Measurements from ENCODE around the gene CHD6.
"Not testable (repeated sequence)": the region's sequence is repeated elsewhere in the genome, so short reads cannot be mapped to it uniquely, and the experiment has no call there.

The CHD6 gene

DNA sequence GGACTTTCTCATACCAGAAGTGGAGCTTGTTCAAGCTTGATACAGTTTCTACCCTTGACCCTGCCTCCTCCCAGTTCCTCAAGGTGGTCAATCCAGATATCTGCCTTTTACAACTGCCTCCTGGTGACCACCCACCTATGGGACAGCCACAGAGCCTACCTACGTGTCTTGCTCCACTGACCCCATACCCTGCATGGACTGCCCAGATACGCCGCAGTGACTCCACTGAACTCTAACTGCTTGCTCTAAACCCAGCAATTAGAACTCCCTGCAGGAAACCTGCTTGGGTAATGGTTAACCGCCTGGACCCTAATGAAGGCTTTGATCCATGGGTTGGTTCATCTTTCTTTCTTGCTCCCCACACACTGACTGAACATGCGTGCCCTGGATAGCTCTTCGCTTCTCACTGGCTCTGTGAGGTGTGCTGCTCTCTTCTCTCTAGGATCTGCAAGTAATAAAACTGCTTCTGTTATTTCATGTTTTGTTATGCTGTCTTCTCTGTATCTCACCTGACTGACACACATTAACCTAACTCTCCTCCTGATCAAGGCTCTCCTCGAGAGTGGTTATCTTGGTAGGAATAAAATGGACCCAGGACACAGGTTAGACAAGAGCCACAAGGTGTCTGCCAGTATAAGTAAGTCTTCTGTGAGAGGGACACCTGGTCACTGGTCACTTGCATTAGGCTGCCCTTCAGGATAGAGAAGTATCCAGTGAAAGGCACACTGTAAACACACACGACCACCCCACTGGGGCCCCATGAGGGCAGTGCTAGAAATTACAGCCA, 79.2 kb downstream of the CHD6 start:
- DNase-seq, result no peak

- no peak for DNase-seq
Measured at GRCh38 chr20:41537865-41538264, 80.3 kb downstream of the CHD6 start.

- DNase-seq, result not testable (repeated sequence)
Measured at GRCh38 chr20:41535551-41535950, 82.6 kb downstream of the CHD6 start.

- no peak for DNase-seq
Measured at GRCh38 chr20:41534842-41535241, 83.3 kb downstream of the CHD6 start.

DNA sequence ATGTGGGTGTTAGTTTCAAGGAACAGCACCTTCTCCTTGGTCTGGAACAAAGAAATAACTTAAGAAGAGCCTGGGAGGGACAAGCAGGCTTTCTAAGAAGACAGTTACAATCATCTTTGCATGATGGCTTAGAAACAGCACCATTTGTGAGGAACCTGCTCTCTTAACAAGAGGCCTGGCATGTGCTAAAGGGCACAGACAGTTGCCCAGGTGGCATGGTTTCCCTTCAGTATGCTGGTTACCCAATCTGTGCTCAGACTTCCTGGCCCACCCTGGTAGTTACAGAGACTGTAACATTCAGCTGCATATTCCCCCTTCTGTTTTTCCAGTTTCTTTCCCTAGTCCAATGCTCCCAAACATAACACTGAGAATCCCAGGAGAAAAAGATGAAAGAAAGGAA, 84.0 kb downstream of the CHD6 start:
- no peak for DNase-seq

GRCh38 chr20:41533537-41534136, 84.5 kb downstream of the CHD6 start:
- DNase-seq, result no peak

- DNase-seq, result no peak
Measured at GRCh38 chr20:41532935-41533334, 85.2 kb downstream of the CHD6 start.

DNA sequence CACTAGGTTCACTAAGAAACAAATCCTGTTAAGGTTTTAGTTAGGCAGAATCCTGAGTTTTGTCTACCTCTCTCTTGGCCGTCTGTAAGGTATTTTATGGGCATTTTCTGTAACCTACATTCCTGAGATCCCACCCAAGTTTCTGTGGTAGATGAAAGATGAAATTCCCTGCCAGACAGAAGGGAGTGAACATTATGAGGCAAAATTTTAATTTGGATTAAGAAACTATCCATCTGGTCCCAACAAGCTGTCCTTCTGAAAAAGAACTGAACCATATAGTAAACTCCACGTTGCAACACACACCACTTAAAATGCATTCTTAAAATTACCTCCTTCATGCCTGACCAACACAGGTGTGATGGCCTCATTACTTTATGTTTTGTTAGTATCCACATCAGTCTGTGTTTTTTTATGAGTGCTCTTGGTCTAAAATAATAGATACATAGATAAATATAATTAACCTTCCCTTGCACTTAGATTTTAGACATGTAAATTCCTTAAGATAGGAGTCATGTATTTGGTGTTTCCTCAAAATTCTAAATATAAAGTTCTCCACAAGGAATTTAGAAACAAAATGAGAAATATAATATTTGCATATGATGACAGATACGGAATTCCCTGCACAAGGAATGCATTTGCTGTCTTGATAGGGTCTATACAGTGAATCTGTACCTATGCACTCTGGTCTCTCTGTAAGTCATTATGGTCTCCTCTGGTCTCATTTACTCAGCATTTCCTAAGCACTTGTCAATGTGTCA, 86.5 kb downstream of the CHD6 start:
- DNase-seq, result no peak

- DNase-seq, result no peak
Measured at GRCh38 chr20:41530923-41531322, 87.3 kb downstream of the CHD6 start.

- no peak for DNase-seq
Measured at GRCh38 chr20:41526327-41526726, 91.8 kb downstream of the CHD6 start.

- no peak for DNase-seq
Measured at GRCh38 chr20:41524980-41525613, 93.1 kb downstream of the CHD6 start.

DNA sequence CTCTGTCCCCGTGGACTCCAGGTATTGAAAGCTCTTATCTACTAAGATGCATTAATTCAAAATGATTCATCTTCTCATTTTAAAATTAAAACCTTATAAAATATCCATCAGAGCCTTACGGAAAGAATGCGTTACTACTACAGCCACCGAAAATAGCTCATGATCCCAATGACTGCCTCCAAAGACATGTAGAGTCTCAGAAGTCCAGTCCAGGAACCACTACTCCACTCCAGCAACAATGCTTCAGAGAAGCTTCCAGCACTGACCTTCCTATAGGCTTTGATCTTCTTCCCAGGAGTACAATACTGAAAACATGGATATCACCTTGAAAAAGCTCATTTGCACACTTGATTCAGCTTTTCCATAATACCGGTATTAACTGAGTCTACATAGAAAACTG, 94.3 kb downstream of the CHD6 start:
- DNase-seq, result no peak

GRCh38 chr20:41513829-41514228, 104.3 kb downstream of the CHD6 start:
- no peak for DNase-seq

DNA sequence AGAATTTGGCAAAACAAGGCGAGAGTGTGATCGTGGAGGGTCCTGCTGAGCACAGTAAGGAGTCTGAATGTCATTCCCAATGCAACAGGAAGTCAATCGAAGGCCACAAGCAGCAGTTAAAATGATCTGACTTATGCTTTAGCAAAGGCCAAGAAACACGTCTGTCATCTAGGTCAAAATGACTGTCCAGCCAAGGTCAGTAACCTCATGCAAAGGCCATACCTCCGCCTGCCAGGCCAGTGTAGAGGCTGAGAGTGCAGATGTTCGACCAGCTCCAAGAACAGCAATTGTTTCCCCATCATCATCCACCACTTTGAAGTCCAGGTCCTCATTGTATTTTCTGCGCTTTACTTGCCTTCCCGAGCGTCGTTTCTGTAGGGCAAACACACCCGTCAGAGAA, 105.6 kb downstream of the CHD6 start:
- DNase-seq, result no peak

GRCh38 chr20:41510847-41511450, 107.2 kb downstream of the CHD6 start:
- no peak for DNase-seq

- no peak for DNase-seq
Measured at GRCh38 chr20:41510224-41510623, 108.0 kb downstream of the CHD6 start.

DNA sequence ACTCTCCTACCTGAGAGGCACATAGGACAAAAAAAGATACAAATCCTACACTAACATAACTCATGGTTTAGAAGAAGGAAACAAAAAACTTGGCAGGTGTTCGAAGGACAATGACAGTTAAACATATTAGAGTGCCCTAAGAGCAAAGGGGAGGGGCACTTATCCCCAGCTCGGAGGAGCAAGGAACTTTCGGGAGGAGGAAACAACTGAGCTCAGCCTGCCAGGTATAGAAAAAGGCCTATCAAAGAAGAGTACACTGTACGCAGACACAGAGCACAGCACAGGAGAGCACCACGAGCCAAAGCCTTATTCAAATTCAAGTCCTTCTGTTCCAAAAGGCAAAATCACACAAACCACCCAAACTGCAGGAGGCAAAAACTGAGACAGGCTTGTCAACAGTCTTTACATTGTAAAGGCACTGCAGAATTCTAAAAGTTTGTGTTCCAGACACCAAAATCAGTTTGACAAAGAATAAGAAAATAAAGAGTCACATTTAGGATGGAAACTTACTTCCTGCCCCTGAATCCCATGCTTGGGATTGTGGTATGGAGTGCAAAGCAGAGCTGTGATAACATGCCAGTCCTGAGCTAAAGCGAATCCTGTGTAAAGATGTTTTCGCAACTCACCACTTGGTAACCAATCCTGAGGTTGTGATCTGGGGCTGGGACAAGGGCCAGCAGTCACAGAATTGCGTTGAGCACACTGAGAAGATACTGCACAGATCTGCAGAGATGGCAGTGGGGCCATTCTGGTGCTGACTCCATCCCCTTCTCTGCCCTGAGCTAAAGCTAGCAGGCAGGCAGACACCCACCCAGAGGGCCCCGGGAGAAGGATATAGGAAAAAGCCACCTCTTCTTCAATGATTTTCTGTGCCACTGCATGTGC, 108.6 kb downstream of the CHD6 start:
- no peak for DNase-seq

- no peak for DNase-seq
Measured at GRCh38 chr20:41508335-41508734, 109.8 kb downstream of the CHD6 start.

GRCh38 chr20:41507851-41508250, 110.3 kb downstream of the CHD6 start:
- no peak for DNase-seq

DNA sequence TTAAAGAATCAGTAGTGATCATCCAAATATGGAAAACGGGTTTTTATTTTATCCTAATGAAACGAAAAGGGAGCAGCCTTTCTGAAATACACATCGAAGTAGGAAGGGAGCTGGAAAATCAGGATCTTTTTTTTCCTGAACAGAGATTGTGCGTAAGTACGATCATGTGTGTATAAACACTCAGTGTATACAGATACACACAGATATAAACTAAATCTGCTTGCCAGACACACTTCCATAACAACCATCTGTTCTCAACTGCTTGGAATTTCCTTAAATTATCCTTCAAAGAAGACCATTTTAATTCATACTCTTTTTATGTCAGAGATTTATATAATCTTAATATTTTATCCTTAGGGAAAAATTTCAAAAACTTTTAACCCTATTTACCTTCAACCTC, 110.7 kb downstream of the CHD6 start:
- no peak for DNase-seq

DNA sequence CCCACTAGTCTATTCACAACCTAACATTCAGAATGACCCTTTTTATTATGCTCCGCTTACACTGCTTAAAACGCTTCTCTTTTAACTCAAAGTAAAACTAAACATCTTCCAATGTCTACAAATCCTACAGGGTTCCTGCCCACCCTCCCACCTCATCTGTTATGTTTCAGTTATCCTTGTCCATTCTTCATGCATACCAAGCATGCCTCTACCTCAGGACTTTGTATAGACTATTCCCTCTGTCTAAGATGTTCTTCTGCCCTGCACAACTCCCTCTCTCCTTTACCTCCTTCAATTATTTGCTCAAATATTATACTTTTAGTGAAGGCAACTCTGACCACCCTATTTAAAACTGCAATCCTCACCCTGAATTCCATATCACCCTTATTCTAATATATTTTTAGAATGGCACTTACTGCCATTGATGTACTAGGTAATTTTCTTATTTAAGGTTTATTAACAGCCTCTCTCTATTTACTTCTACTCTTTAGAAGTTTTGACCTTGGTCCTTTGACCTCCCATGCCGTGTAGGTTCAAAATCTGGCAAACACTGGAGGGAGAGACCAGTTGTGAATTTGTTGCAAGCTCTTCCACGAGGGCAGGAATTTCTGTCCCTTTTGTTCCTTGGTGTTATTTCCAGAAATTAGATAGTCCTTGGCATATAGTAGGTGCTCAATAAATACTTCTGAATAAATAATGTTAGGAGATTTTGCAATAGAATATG, 111.8 kb downstream of the CHD6 start:
- DNase-seq, result no peak
